Femur (tissue), 1 donor: ENCODE results near the gene RPS24.

Experiments used
- DNase-seq: peaks from one replicate; pipeline ENCODE4 v3.0.0-alpha.2; 2017

RPS24 gene

GRCh38 chr10:78028438-78029268, 5.0 kb upstream of the RPS24 start:
- DNase-seq, result no peak

GRCh38 chr10:78029269-78030226, 4.1 kb upstream of the RPS24 start, which contains the start of gene POLR3A:
TSS of gene POLR3A (minus strand) at chr10:78029515. CDS start at chr10:78029407, 108 bp downstream.
- DNase-seq, result peak; percentile 97

GRCh38 chr10:78033387-78033636, 351 bp upstream of the RPS24 start:
- DNase-seq, result no peak

GRCh38 chr10:78035025-78035424, 1.4 kb downstream of the RPS24 start:
- no peak for DNase-seq

- DNase-seq, result no peak
Observed at GRCh38 chr10:78035437-78035836, 1.8 kb downstream of the RPS24 start.

GRCh38 chr10:78035933-78036583, 2.4 kb downstream of the RPS24 start:
- DNase-seq, result no peak

- DNase-seq, result no peak
Observed at GRCh38 chr10:78038105-78038504, 4.4 kb downstream of the RPS24 start.

GRCh38 chr10:78038791-78039547, 5.3 kb downstream of the RPS24 start:
- no peak for DNase-seq

- DNase-seq, result no peak
Observed at GRCh38 chr10:78039743-78040142, 6.1 kb downstream of the RPS24 start.

- DNase-seq, result no peak
Observed at GRCh38 chr10:78041170-78042057, 7.8 kb downstream of the RPS24 start.

- DNase-seq, result no peak
Observed at GRCh38 chr10:78042058-78042751, 8.5 kb downstream of the RPS24 start.

- DNase-seq, result no peak
Observed at GRCh38 chr10:78042752-78043104, 9.1 kb downstream of the RPS24 start.

- DNase-seq, result no peak
Observed at GRCh38 chr10:78044179-78044578, 10.5 kb downstream of the RPS24 start.

GRCh38 chr10:78044699-78045098, 11.0 kb downstream of the RPS24 start:
- DNase-seq, result no peak

- DNase-seq, result no peak
Observed at GRCh38 chr10:78045237-78045636, 11.6 kb downstream of the RPS24 start.

- DNase-seq, result no peak
Observed at GRCh38 chr10:78045856-78046255, 12.2 kb downstream of the RPS24 start.

- DNase-seq, result no peak
Observed at GRCh38 chr10:78046711-78047269, 13.1 kb downstream of the RPS24 start.

- peak; percentile 92 for DNase-seq
Observed at GRCh38 chr10:78047314-78047891, 13.7 kb downstream of the RPS24 start.

- DNase-seq, result no peak
Observed at GRCh38 chr10:78049851-78050250, 16.2 kb downstream of the RPS24 start.

- DNase-seq, result no peak
Observed at GRCh38 chr10:78053211-78053868, 19.7 kb downstream of the RPS24 start.
